Neural cell (in vitro differentiated cells): ENCODE results near the gene FGFBP3.

Experiments
- EZH2 ChIP-seq: fragments of 200-600, 300-800 bp; shearing (Covaris generic), sonication (generic); IDR thresholded peaks from 2 replicates; pipeline ENCODE4 v1.6.1; 2014; ENCODE audit warnings: antibody characterized with exemption, low read length, borderline replicate concordance, mild to moderate bottlenecking; ENCODE audit not compliant: insufficient read depth, poor library complexity, severe bottlenecking
- MXI1 ChIP-seq: fragments of 450-650 bp; conservative IDR thresholded peaks from 2 replicates; pipeline ENCODE4 v1.6.1; 2014; ENCODE audit warnings: antibody characterized with exemption, mild to moderate bottlenecking; ENCODE audit not compliant: poor library complexity, severe bottlenecking
- RAD21 ChIP-seq: fragments of 450-650 bp; conservative IDR thresholded peaks from 2 replicates; pipeline ENCODE4 v1.6.1; 2014; ENCODE audit warnings: antibody characterized with exemption, mild to moderate bottlenecking, moderate library complexity
- REST ChIP-seq: IDR thresholded peaks from 2 replicates; pipeline ENCODE4 v1.6.1; 2012; ENCODE audit warnings: borderline replicate concordance

- TF ChIP-seq REST = no peak
- TF ChIP-seq EZH2 = no peak
- no peak for TF ChIP-seq MXI1
- TF ChIP-seq RAD21 = no peak
Measured at GRCh38 chr10:91925022-91925320, 15.7 kb upstream of the FGFBP3 start.
